Liver (tissue), 9 donors: ENCODE measurements around the gene KANSL1. TPM values are rescaled to one million over a fixed set of nuclear protein-coding genes. Genes with fewer than 3 reads are reported as not detected.

Experiments used
- DNase-seq: peaks from one replicate; pipeline ENCODE4 v3.0.0-alpha.2; 2017; ENCODE audit warnings: low spot score
- H3K27ac ChIP-seq, 2 donors: one replicate each; pipeline ENCODE4 v1.7.0; 2013; ENCODE audit warnings: inconsistent platforms in 2 of 2, low read length in 2 of 2, control low read depth in 1 of 2, low read depth in 1 of 2, mild to moderate bottlenecking in 1 of 2
- H3K27me3 ChIP-seq, 4 donors: one replicate each; pipeline versions ENCODE4 v1.6.1 to v1.7.0; 2013; ENCODE audit warnings: low read length in 3 of 4, inconsistent platforms in 1 of 4, mild to moderate bottlenecking in 1 of 4, moderate library complexity in 1 of 4; ENCODE audit not compliant: control insufficient read depth in 4 of 4, insufficient read depth in 4 of 4
- H3K36me3 ChIP-seq, 4 donors: one replicate each; pipeline versions ENCODE4 v1.6.1 to v1.7.0; 2013; ENCODE audit warnings: low read length in 3 of 4, mild to moderate bottlenecking in 3 of 4, low read depth in 1 of 4, moderate library complexity in 1 of 4; ENCODE audit not compliant: control insufficient read depth in 4 of 4, insufficient read depth in 3 of 4
- H3K4me1 ChIP-seq, 4 donors: one replicate each; pipeline versions ENCODE4 v1.6.1 to v1.7.0; 2013; ENCODE audit warnings: low read length in 3 of 4, mild to moderate bottlenecking in 3 of 4, moderate library complexity in 1 of 4; ENCODE audit not compliant: control insufficient read depth in 4 of 4, insufficient read depth in 4 of 4
- H3K4me3 ChIP-seq, 3 donors: one replicate each; pipeline versions ENCODE4 v1.6.1 to v1.7.0; 2013; ENCODE audit warnings: low read length in 3 of 3, control low read depth in 1 of 3, low read depth in 1 of 3, mild to moderate bottlenecking in 1 of 3
- H3K9ac ChIP-seq, 2 donors: one replicate each; pipeline ENCODE4 v1.7.0; 2013; ENCODE audit warnings: low read length in 2 of 2, mild to moderate bottlenecking in 2 of 2, moderate library complexity in 2 of 2, control low read depth in 1 of 2, low read depth in 1 of 2
- H3K9me3 ChIP-seq, 4 donors: one replicate each; pipeline versions ENCODE4 v1.6.1 to v1.7.0; 2013; ENCODE audit warnings: low read length in 3 of 4; ENCODE audit not compliant: control insufficient read depth in 4 of 4
- ATF3 ChIP-seq: IDR thresholded peaks from 2 replicates; pipeline ENCODE4 v1.6.1; 2016; ENCODE audit warnings: antibody characterized with exemption
- CTCF ChIP-seq: fragments of 150-350 bp; IDR thresholded peaks from 2 replicates; pipeline ENCODE4 v1.5.1; 2017; ENCODE audit warnings: improper control_type of control experiment, low read depth, low read length; ENCODE audit not compliant: missing input control
- EGR1 ChIP-seq, 2 donors: IDR thresholded peaks; 2 replicates each; pipeline ENCODE4 v1.6.1; 2016 to 2018; ENCODE audit warnings: antibody characterized with exemption in 2 of 2, low read depth in 2 of 2
- FOXA2 ChIP-seq: IDR thresholded peaks from 2 replicates; pipeline ENCODE4 v1.6.1; 2016; ENCODE audit warnings: antibody characterized with exemption
- HNF4A ChIP-seq, 2 donors: conservative IDR thresholded peaks; 2 replicates each; pipeline ENCODE4 v1.6.1; 2016; ENCODE audit warnings: antibody characterized with exemption in 2 of 2, mild to moderate bottlenecking in 2 of 2
- HNF4G ChIP-seq: IDR thresholded peaks from 2 replicates; pipeline ENCODE4 v1.6.1; 2016; ENCODE audit warnings: antibody characterized with exemption
- MAX ChIP-seq: IDR thresholded peaks from 2 replicates; pipeline ENCODE4 v1.6.1; 2016; ENCODE audit warnings: antibody characterized with exemption
- NR2F2 ChIP-seq: IDR thresholded peaks from 2 replicates; pipeline ENCODE4 v1.6.1; 2016; ENCODE audit warnings: antibody characterized with exemption
- RAD21 ChIP-seq, 2 donors: IDR thresholded peaks; 2 replicates each; pipeline ENCODE4 v1.6.1; 2016; ENCODE audit warnings: antibody characterized with exemption in 2 of 2, mild to moderate bottlenecking in 2 of 2
- RXRA ChIP-seq, 2 donors: IDR thresholded peaks; 2 replicates each; pipeline ENCODE4 v1.6.1; 2017 to 2018; ENCODE audit warnings: antibody characterized with exemption in 2 of 2, mild to moderate bottlenecking in 1 of 2
- SP1 ChIP-seq: IDR thresholded peaks from 2 replicates; pipeline ENCODE4 v1.6.1; 2018; ENCODE audit warnings: antibody characterized with exemption, mild to moderate bottlenecking
- TAF1 ChIP-seq: conservative IDR thresholded peaks from 2 replicates; pipeline ENCODE4 v1.6.1; 2016; ENCODE audit warnings: antibody characterized with exemption, mild to moderate bottlenecking
- YY1 ChIP-seq: IDR thresholded peaks from 2 replicates; pipeline ENCODE4 v1.6.1; 2016; ENCODE audit warnings: antibody characterized with exemption, mild to moderate bottlenecking
- WGBS: extraction: QIAGEN DNeasy Blood & Tissue Kit; methylation state at CpG from one replicate; pipeline ENCODE4 v1.1.7; 2013; 5-methylcytosine and 5-hydroxymethylcytosine counted together
- polyA plus RNA-seq, 2 donors: library from polyadenylated mRNA; stranded (reverse) in 1 of 2; unstranded in 1 of 2; fragments of 200-250 nt in 1 of 2; fragments of >200 nt in 1 of 2; fragmentation: Nextera tagmentation in 1 of 2; extraction: Ambion mirVana in 1 of 2; gene quantifications; one replicate each; pipeline versions ENCODE4 v1.2.1 to v1.2.3, GENCODE V29; 2013 to 2015
- total RNA-seq, 2 donors: library from RNA; depleted of rRNA; stranded (reverse); fragments of >200 nt; gene quantifications; one replicate each; pipeline ENCODE4 v1.2.3, GENCODE V29; 2014
- donor health status: healthy.
- donor health status: healthy.
- donor health status: healthy.
- donor health status: healthy.
- donor health status: healthy.

The KANSL1 gene
- total and polyA plus RNA-seq, 4 donors = 5.5 to 86.3 (median 24.0) TPM

GRCh38 chr17:46124695-46125592 lies 68.3 kb downstream of the KANSL1 start:
- peaks cover 0 to 2% (median 0%) of the 10 kb centered on the region in 4 donors for H3K36me3 ChIP-seq
- TF ChIP-seq CTCF = no peak
- no peak for TF ChIP-seq HNF4A (conservative IDR thresholded peaks at IDR 0.05)
- no peak for TF ChIP-seq YY1
- no peak for TF ChIP-seq EGR1 (IDR thresholded peaks at IDR 0.05; ENCODE audit: low read depth in 2 of 2)
- no peak for TF ChIP-seq FOXA2
- H3K4me3 ChIP-seq = no peak overlapping the region
- WGBS = 83% methylated on average over 7 of the region's 7 CpGs
- H3K9me3 ChIP-seq = no peaks in the 10 kb centered on the region
- peaks cover 0 to 8% (median 4%) of the 10 kb centered on the region in 4 donors for H3K4me1 ChIP-seq
- no peak overlapping the region for H3K9ac ChIP-seq
- no peaks in the 10 kb centered on the region for H3K27me3 ChIP-seq
- H3K27ac ChIP-seq = no peak overlapping the region
- no peak for DNase-seq

- H3K36me3 ChIP-seq = peaks cover 0 to 4% (median 0%) of the 10 kb centered on the region in 4 donors
- H3K27ac ChIP-seq = no peak overlapping the region
- H3K4me3 ChIP-seq = no peak overlapping the region
- peaks cover 0 to 8% (median 3%) of the 10 kb centered on the region in 4 donors for H3K4me1 ChIP-seq
- H3K9me3 ChIP-seq = no peaks in the 10 kb centered on the region
- TF ChIP-seq RAD21 (IDR thresholded peaks at IDR 0.05) (no peak), EGR1 (IDR thresholded peaks at IDR 0.05; ENCODE audit: low read depth in 2 of 2) (no peak)
- no peaks in the 10 kb centered on the region for H3K27me3 ChIP-seq
- 96% methylated on average over 3 of the region's 3 CpGs for WGBS
- DNase-seq = no peak
- H3K9ac ChIP-seq = no peak overlapping the region
Measured at GRCh38 chr17:46123607-46124006, 69.6 kb downstream of the KANSL1 start.

- 92% methylated on average over 6 of the region's 6 CpGs for WGBS
- Histone ChIP-seq H3K27ac (no peak overlapping the region), H3K9me3 (no peaks in the 10 kb centered on the region), H3K27me3 (no peaks in the 10 kb centered on the region), H3K9ac (no peak overlapping the region), H3K4me1 (peaks cover 3 to 16% (median 6%) of the 10 kb centered on the region in 4 donors), H3K36me3 (peaks cover 0 to 4% (median 0%) of the 10 kb centered on the region in 4 donors), H3K4me3 (no peak overlapping the region)
- DNase-seq = no peak
- no peak for TF ChIP-seq FOXA2
- no peak for TF ChIP-seq NR2F2
- no peak for TF ChIP-seq SP1
Measured at GRCh38 chr17:46122486-46122871, 70.8 kb downstream of the KANSL1 start.

- Histone ChIP-seq H3K4me3 (no peak overlapping the region), H3K4me1 (peaks cover 3 to 21% (median 9%) of the 10 kb centered on the region in 4 donors), H3K27ac (no peak overlapping the region), H3K9ac (no peak overlapping the region), H3K36me3 (peaks cover 0 to 4% (median 0%) of the 10 kb centered on the region in 4 donors), H3K27me3 (no peaks in the 10 kb centered on the region), H3K9me3 (no peaks in the 10 kb centered on the region)
- 79% methylated on average over 5 of the region's 5 CpGs for WGBS
- TF ChIP-seq YY1 = no peak
- TF ChIP-seq CTCF = no peak
- no peak for TF ChIP-seq EGR1 (IDR thresholded peaks at IDR 0.05; ENCODE audit: low read depth in 2 of 2)
- TF ChIP-seq TAF1 = no peak
- no peak for TF ChIP-seq MAX
- TF ChIP-seq ATF3 = no peak
- no peak for TF ChIP-seq HNF4G
- TF ChIP-seq NR2F2 = no peak
- no peak for TF ChIP-seq HNF4A (conservative IDR thresholded peaks at IDR 0.05)
- no peak for TF ChIP-seq RXRA (IDR thresholded peaks at IDR 0.05)
- DNase-seq = no peak
Measured at GRCh38 chr17:46121841-46122485, 71.3 kb downstream of the KANSL1 start.
